Activated CD8-positive, alpha-beta T cell treated with anti-CD3 and anti-CD28 coated beads, Interleukin-2, amount 10 ng/mL, durations not matched to agents 7 days and 5 days (primary cell): ENCODE data around the gene MACROD2. TPM values are rescaled to one million over a fixed set of nuclear protein-coding genes. Genes with fewer than 3 reads are reported as not detected.
"Not testable (repeated sequence)": the region's sequence is repeated elsewhere in the genome, so short reads cannot be mapped to it uniquely, and the experiment has no call there.

ENCODE experiments used
- ATAC-seq: fragments of 150-1000 bp; cut with Tn5 transposase; one replicate; pipeline ENCODE4 v1.10.0; 2021; ENCODE audit warnings: moderate library complexity
- CTCF ChIA-PET: fragments of 350-600 bp; sonication (Branson Sonifier 250); formaldehyde crosslinking; loops from one replicate; lab custom pipeline; 2021; ENCODE audit warnings: antibody characterized with exemption; lab: Charles Lee
- POLR2A ChIA-PET: fragments of 350-600 bp; sonication (Branson Sonifier 250); formaldehyde crosslinking; loops from one replicate; lab custom pipeline; 2021; ENCODE audit warnings: antibody characterized with exemption; lab: Charles Lee
- DNase-seq: peaks from one replicate; pipeline ENCODE4 v3.0.0-alpha.2; 2020
- H3K27ac Mint-ChIP-seq: one replicate; pipeline ENCODE4 v1.8.0; 2021; ENCODE audit warnings: mild to moderate bottlenecking, mixed read lengths
- H3K27me3 Mint-ChIP-seq: one replicate; pipeline ENCODE4 v1.8.0; 2021; ENCODE audit warnings: low read depth, mixed read lengths
- H3K36me3 Mint-ChIP-seq: one replicate; pipeline ENCODE4 v1.8.0; 2021; ENCODE audit warnings: low read depth, mixed read lengths
- H3K4me1 Mint-ChIP-seq: one replicate; pipeline ENCODE4 v1.8.0; 2021; ENCODE audit warnings: low read depth, mixed read lengths
- H3K4me3 Mint-ChIP-seq: one replicate; pipeline ENCODE4 v1.8.0; 2021; ENCODE audit warnings: mild to moderate bottlenecking, mixed read lengths
- H3K9me3 Mint-ChIP-seq: one replicate; pipeline ENCODE4 v1.8.0; 2022; ENCODE audit warnings: mixed read lengths; ENCODE audit not compliant: insufficient read depth
- total RNA-seq, 2 experiments: library from RNA; stranded (reverse); gene quantifications; one replicate each; pipeline ENCODE4 v1.2.3, GENCODE V29; 2021

The MACROD2 gene
- total RNA-seq, 2 experiments from 2014 or later, result 0.08 TPM; not detected in 1

DNA sequence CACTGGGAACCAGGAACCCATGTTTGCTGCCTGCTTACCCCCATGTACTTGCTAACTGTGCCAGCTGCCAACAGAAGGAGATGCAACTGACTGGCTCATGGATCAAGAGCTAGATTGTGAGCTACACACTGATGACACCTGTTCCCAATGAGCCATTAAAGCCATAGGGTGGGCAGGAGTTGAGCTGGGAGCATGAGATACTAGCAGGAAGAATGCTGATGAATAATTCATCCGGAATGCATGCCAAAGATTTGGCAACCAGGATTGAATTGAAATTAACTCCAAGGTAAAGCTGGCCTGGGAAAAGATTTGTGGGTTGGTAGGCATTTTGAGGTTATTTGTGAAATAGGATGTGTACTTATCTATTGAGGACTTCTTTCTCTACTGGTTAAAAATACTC lies 1946.8 kb downstream of the MACROD2 start:
- no peaks in the 10 kb centered on the region for H3K4me1 Mint-ChIP-seq
- H3K27ac Mint-ChIP-seq, result no peak overlapping the region
- ChIA-PET POLR2A (interaction anchor here (0.6 kb wide), 1 partner anchor 11 kb away, joined by 3 read pairs; no protein-coding TSS in a partner anchor), CTCF (no interaction called here)
- ATAC-seq, result no peak
- H3K27me3 Mint-ChIP-seq, result no peaks in the 10 kb centered on the region
- no peaks in the 10 kb centered on the region for H3K9me3 Mint-ChIP-seq
- DNase-seq, result no peak
- no peak overlapping the region for H3K4me3 Mint-ChIP-seq
- H3K36me3 Mint-ChIP-seq, result no peaks in the 10 kb centered on the region

DNA sequence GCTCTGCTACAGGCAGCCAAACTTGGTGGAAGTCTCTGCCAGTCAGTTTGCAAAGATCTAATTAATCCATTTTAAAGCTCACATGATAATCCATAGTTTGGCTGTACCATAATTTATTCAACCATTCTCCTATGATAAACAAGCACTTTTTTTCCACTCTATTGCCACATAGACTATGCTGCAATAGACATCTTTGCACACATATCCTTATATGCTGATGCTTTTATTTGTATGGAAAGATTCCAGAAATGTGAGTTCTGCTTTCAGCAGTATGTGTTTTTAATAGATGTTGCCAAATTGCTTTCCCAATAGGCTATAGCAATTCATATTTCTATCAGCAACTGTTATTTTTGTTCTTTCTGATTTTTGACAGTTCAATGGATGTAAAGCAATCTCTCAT lies 1950.0 kb downstream of the MACROD2 start:
- H3K4me3 Mint-ChIP-seq, result no peak overlapping the region
- no peak overlapping the region for H3K27ac Mint-ChIP-seq
- no peaks in the 10 kb centered on the region for H3K4me1 Mint-ChIP-seq
- no peaks in the 10 kb centered on the region for H3K36me3 Mint-ChIP-seq
- no peaks in the 10 kb centered on the region for H3K27me3 Mint-ChIP-seq
- no peaks in the 10 kb centered on the region for H3K9me3 Mint-ChIP-seq
- CTCF ChIA-PET, result no interaction called here
- ATAC-seq (no peak), DNase-seq (no peak)
- POLR2A ChIA-PET, result no interaction called here

DNA sequence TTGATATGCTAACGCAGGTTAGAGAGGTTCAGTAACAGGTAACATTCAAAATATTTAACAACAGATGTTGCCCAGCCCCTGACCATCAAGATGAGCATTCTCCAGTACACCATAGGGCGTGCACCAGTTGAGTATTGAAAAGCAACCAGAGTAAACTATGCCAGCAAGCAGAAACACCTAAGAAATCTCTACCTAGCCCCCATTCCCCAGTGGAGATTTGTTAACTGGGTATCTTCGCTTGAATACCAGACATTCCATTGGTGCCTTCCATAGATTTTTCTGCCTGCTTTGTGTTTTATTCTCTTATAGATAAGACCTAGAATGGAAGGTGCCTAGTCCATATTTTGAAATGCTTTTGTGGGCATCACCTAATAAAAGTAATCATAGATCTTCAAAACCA lies 1954.1 kb downstream of the MACROD2 start:
- ChIA-PET POLR2A (no interaction called here), CTCF (no interaction called here)
- DNase-seq, result no peak
- no peak overlapping the region for H3K4me3 Mint-ChIP-seq
- H3K27ac Mint-ChIP-seq, result no peak overlapping the region
- H3K9me3 Mint-ChIP-seq, result no peaks in the 10 kb centered on the region
- H3K4me1 Mint-ChIP-seq, result no peaks in the 10 kb centered on the region
- no peaks in the 10 kb centered on the region for H3K27me3 Mint-ChIP-seq
- ATAC-seq, result no peak
- no peaks in the 10 kb centered on the region for H3K36me3 Mint-ChIP-seq

GRCh38 chr20:15951658-15952057 lies 1956.3 kb downstream of the MACROD2 start:
- no peak for ATAC-seq
- no peak for DNase-seq
- no peak overlapping the region for H3K4me3 Mint-ChIP-seq
- no peaks in the 10 kb centered on the region for H3K9me3 Mint-ChIP-seq
- ChIA-PET POLR2A (no interaction called here), CTCF (no interaction called here)
- H3K4me1 Mint-ChIP-seq, result no peaks in the 10 kb centered on the region
- H3K27me3 Mint-ChIP-seq, result no peaks in the 10 kb centered on the region
- no peaks in the 10 kb centered on the region for H3K36me3 Mint-ChIP-seq
- H3K27ac Mint-ChIP-seq, result no peak overlapping the region

GRCh38 chr20:15958142-15958541 lies 1962.8 kb downstream of the MACROD2 start:
- Mint-ChIP-seq H3K4me1 (no peaks in the 10 kb centered on the region), H3K36me3 (no peaks in the 10 kb centered on the region), H3K27ac (no peak overlapping the region), H3K4me3 (no peak overlapping the region), H3K27me3 (no peaks in the 10 kb centered on the region), H3K9me3 (no peaks in the 10 kb centered on the region)
- CTCF ChIA-PET, result no interaction called here
- POLR2A ChIA-PET, result no interaction called here
- ATAC-seq (no peak), DNase-seq (no peak)

GRCh38 chr20:15965165-15965564 lies 1969.8 kb downstream of the MACROD2 start:
- H3K4me1 Mint-ChIP-seq, result no peaks in the 10 kb centered on the region

GRCh38 chr20:15967334-15967733 lies 1972.0 kb downstream of the MACROD2 start:
- no peaks in the 10 kb centered on the region for H3K27me3 Mint-ChIP-seq
- POLR2A ChIA-PET, result no interaction called here
- H3K9me3 Mint-ChIP-seq, result peaks cover 9% of the 10 kb centered on the region
- ATAC-seq (no peak), DNase-seq (no peak)
- no peaks in the 10 kb centered on the region for H3K4me1 Mint-ChIP-seq
- no peak overlapping the region for H3K27ac Mint-ChIP-seq
- CTCF ChIA-PET, result no interaction called here
- H3K36me3 Mint-ChIP-seq, result no peaks in the 10 kb centered on the region
- H3K4me3 Mint-ChIP-seq, result no peak overlapping the region

More at GRCh38 chr20:15965165-15965564, 1969.8 kb downstream of the MACROD2 start:
- no peak for DNase-seq
- ATAC-seq, result no peak
- ChIA-PET POLR2A (no interaction called here), CTCF (no interaction called here)
- Mint-ChIP-seq H3K36me3 (no peaks in the 10 kb centered on the region), H3K9me3 (no peaks in the 10 kb centered on the region), H3K27ac (no peak overlapping the region), H3K27me3 (no peaks in the 10 kb centered on the region), H3K4me3 (no peak overlapping the region)

- Mint-ChIP-seq H3K27ac (no peak overlapping the region), H3K36me3 (no peaks in the 10 kb centered on the region), H3K9me3 (peaks cover 15% of the 10 kb centered on the region), H3K27me3 (no peaks in the 10 kb centered on the region), H3K4me1 (no peaks in the 10 kb centered on the region), H3K4me3 (no peak overlapping the region)
- DNase-seq (no peak), ATAC-seq (no peak)
- ChIA-PET CTCF (no interaction called here), POLR2A (no interaction called here)
These were observed 1980.9 kb downstream of the MACROD2 start for GRCh38 chr20:15976047-15976736.

DNA sequence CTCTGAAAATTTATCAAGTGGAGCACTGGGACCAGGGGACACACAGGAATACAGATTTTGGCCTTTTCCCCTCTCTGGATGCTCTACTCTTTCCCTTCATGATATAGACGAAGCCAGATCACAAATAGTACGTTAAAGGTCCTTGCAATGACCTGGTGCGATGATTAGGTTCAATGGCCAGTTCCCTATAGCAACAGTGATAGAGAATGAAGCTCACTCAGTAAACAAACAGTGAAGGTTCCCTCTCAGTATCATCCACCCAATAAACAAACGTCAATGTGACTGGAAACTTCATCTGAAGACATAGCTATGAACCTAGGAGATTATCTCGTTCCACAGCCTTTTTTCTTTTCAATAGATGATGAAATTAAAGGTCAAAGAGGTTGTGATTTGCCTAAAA lies 1981.7 kb downstream of the MACROD2 start:
- Mint-ChIP-seq H3K4me1 (no peaks in the 10 kb centered on the region), H3K9me3 (peaks cover 10% of the 10 kb centered on the region), H3K27me3 (no peaks in the 10 kb centered on the region), H3K4me3 (no peak overlapping the region), H3K27ac (no peak overlapping the region), H3K36me3 (no peaks in the 10 kb centered on the region)
- no peak for ATAC-seq
- DNase-seq, result no peak
- ChIA-PET POLR2A (no interaction called here), CTCF (no interaction called here)

- DNase-seq (no peak), ATAC-seq (no peak)
- no peaks in the 10 kb centered on the region for H3K36me3 Mint-ChIP-seq
- no peaks in the 10 kb centered on the region for H3K4me1 Mint-ChIP-seq
- H3K9me3 Mint-ChIP-seq, result peaks cover 14% of the 10 kb centered on the region
- H3K4me3 Mint-ChIP-seq, result no peak overlapping the region
- ChIA-PET POLR2A (no interaction called here), CTCF (no interaction called here)
- no peaks in the 10 kb centered on the region for H3K27me3 Mint-ChIP-seq
- H3K27ac Mint-ChIP-seq, result no peak overlapping the region
These were observed 1982.4 kb downstream of the MACROD2 start for GRCh38 chr20:15977758-15978157.

- CTCF ChIA-PET, H3K27ac Mint-ChIP-seq, H3K4me1 Mint-ChIP-seq, H3K27me3 Mint-ChIP-seq, H3K4me3 Mint-ChIP-seq, ATAC-seq, H3K36me3 Mint-ChIP-seq, POLR2A ChIA-PET, DNase-seq: not testable (repeated sequence)
- H3K9me3 Mint-ChIP-seq, result peaks cover 11% of the 10 kb centered on the region
These were observed 1990.4 kb downstream of the MACROD2 start for GRCh38 chr20:15985494-15986368.

DNA sequence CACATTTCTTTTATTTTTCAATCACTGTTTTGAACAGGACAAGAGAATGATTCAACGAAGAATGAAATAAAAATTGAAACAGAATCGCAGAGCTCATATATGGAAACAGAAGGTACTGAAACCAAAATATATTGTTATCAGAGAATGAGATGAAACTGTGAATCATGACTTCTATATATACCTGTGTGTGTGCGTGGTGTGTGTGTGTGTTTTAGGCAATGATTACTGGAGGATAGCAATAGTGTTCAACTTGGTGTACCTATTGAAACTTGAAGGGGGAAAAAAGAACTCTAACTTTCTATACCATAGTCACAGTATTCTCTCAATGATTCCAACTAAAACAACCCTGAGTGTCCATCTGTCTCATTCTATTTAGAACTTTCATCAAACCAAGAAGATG lies 1991.4 kb downstream of the MACROD2 start:
- Mint-ChIP-seq H3K4me1 (no peaks in the 10 kb centered on the region), H3K36me3 (no peaks in the 10 kb centered on the region), H3K9me3 (peaks cover 9% of the 10 kb centered on the region), H3K27me3 (no peaks in the 10 kb centered on the region), H3K27ac (no peak overlapping the region), H3K4me3 (no peak overlapping the region)
- ChIA-PET CTCF (no interaction called here), POLR2A (no interaction called here)
- DNase-seq, result no peak
- ATAC-seq, result no peak
